HepG2 (cell line): ENCODE measurements around the gene DRAXIN. TPM values are rescaled to one million over a fixed set of nuclear protein-coding genes. Genes with fewer than 3 reads are reported as not detected.

Experiments
- ATAC-seq: fragments of 200-7000 bp; cut with Tn5 transposase; 3 replicates; pipeline ENCODE4 v1.9.1; 2020; ENCODE audit warnings: mild to moderate bottlenecking, moderate library complexity
- BruUV-seq: library from RNA; stranded (reverse); fragments of 400-500 nt; replicated peaks from 2 replicates; lab custom pipeline; 2021; lab: Mats Ljungman, UMichigan
- CTCF ChIA-PET: fragments of 300-600 bp; formaldehyde crosslinking; extraction: SDS; loops from one replicate; lab custom pipeline; 2021; ENCODE audit warnings: low total read pairs, inconsistent platforms, low intra/inter-chr PET ratio; lab: Yijun Ruan, JAX
- POLR2A ChIA-PET: fragments of 350-600 bp; sonication (Branson Sonifier 250); formaldehyde crosslinking; loops from one replicate; lab custom pipeline; 2020; ENCODE audit warnings: antibody characterized with exemption, inconsistent platforms; lab: Yijun Ruan, JAX
- DNase-seq: peaks from one replicate; pipeline ENCODE4 v3.0.0-alpha.2; 2015; ENCODE audit warnings: low spot score
- FAIRE-seq: peaks from 3 replicates; lab custom pipeline; 2011; peaks lifted over from hg19 to GRCh38; lab: Jason Lieb, UNC
- H2AFZ ChIP-seq: one replicate; pipeline ENCODE4 v1.6.1; 2011; ENCODE audit warnings: low read length, inconsistent platforms
- H3K27ac ChIP-seq: fragments of 300-600 bp; 3 replicates; pipeline ENCODE4 v1.8.0; 2011; ENCODE audit warnings: mixed run types, mild to moderate bottlenecking, mixed read lengths, low read length, inconsistent platforms; ENCODE audit not compliant: insufficient read depth; ENCODE audit errors: extremely low read length
- H3K27me3 ChIP-seq, 2 experiments: fragments of 200-600 bp in 1 of 2; 2 replicates in 1 of 2; 3 replicates in 1 of 2; pipeline versions ENCODE4 v1.6.0 to v1.8.0; 2011; ENCODE audit warnings: low read length in 2 of 2, mild to moderate bottlenecking in 2 of 2, moderate library complexity in 2 of 2, inconsistent platforms in 1 of 2; ENCODE audit not compliant: insufficient read depth in 2 of 2, control insufficient read depth in 1 of 2
- H3K36me3 ChIP-seq, 2 experiments: fragments of 200-600 bp in 1 of 2; replicated peaks in 1 of 2; 2 replicates in 1 of 2; 3 replicates in 1 of 2; pipeline versions ENCODE4 v1.5.1 to v1.8.0; 2011; ENCODE audit warnings: low read length in 2 of 2, inconsistent platforms in 1 of 2; ENCODE audit not compliant: insufficient read depth in 2 of 2, control insufficient read depth in 1 of 2
- H3K4me1 ChIP-seq: 2 replicates; pipeline ENCODE4 v1.5.1; 2012; ENCODE audit warnings: low read length, inconsistent platforms; ENCODE audit not compliant: insufficient read depth
- H3K4me2 ChIP-seq: 2 replicates; pipeline ENCODE4 v1.6.0; 2011; ENCODE audit warnings: low read depth, low read length, inconsistent platforms
- H3K4me3 ChIP-seq, 3 experiments: fragments of 200-600 bp in 1 of 3; sonication (generic), shearing (Covaris generic) in 1 of 3; replicated peaks in 1 of 3; 2 replicates each; pipeline ENCODE4 v1.5.1; 2011 to 2016; ENCODE audit warnings: low read length in 3 of 3, inconsistent platforms in 2 of 3, low read depth in 2 of 3, mild to moderate bottlenecking in 2 of 3, control low read depth in 1 of 3, mixed read lengths in 1 of 3; ENCODE audit not compliant: insufficient read depth in 1 of 3
- H3K79me2 ChIP-seq: one replicate; pipeline ENCODE4 v1.6.1; 2011; ENCODE audit warnings: low read length, inconsistent platforms; ENCODE audit not compliant: insufficient read depth
- H3K9ac ChIP-seq: 2 replicates; pipeline ENCODE4 v1.6.0; 2011; ENCODE audit warnings: mild to moderate bottlenecking, low read depth, low read length, inconsistent platforms; ENCODE audit not compliant: insufficient read depth
- H3K9me3 ChIP-seq: 2 replicates; pipeline ENCODE4 v1.5.1; 2012; ENCODE audit warnings: mild to moderate bottlenecking, low read length
- H4K20me1 ChIP-seq: 2 replicates; pipeline ENCODE4 v1.6.0; 2011; ENCODE audit warnings: inconsistent platforms, mild to moderate bottlenecking, low read length, moderate library complexity; ENCODE audit not compliant: insufficient read depth
- ARNT2 ChIP-seq: sonication (generic); formaldehyde crosslinking; IDR thresholded peaks from 2 replicates; pipeline ENCODE4 v1.8.0; 2022; ENCODE audit warnings: mild to moderate bottlenecking, low read depth, missing genetic modification reagents, moderate library complexity
- CBX2 ChIP-seq, 2 experiments: fragments of 200-600 bp in 1 of 2; sonication (generic); formaldehyde crosslinking in 1 of 2; IDR thresholded peaks; 2 replicates each; pipeline versions ENCODE4 v1.7.0 to v1.8.1; 2018 to 2022; ENCODE audit warnings: low read depth in 2 of 2, low read length in 1 of 2, mild to moderate bottlenecking in 1 of 2, missing genetic modification reagents in 1 of 2
- IRX3 ChIP-seq: sonication (generic); formaldehyde crosslinking; IDR thresholded peaks from 2 replicates; pipeline ENCODE4 v1.8.1; 2023; ENCODE audit warnings: mild to moderate bottlenecking, low read depth, missing genetic modification reagents, borderline replicate concordance
- ZFP41 ChIP-seq: sonication (generic); formaldehyde crosslinking; IDR thresholded peaks from 2 replicates; pipeline ENCODE4 v1.4.0; 2020; ENCODE audit warnings: mild to moderate bottlenecking, missing genetic modification reagents, borderline replicate concordance
- ZFP82 ChIP-seq: sonication (generic); formaldehyde crosslinking; IDR thresholded peaks from 2 replicates; pipeline ENCODE4 v1.5.1; 2020; ENCODE audit warnings: mild to moderate bottlenecking, missing genetic modification reagents, borderline replicate concordance
- ZNF253 ChIP-seq: sonication (generic); formaldehyde crosslinking; IDR thresholded peaks from 2 replicates; pipeline ENCODE4 v1.8.0; 2022; ENCODE audit warnings: mild to moderate bottlenecking, missing genetic modification reagents, borderline replicate concordance
- ZNF274 ChIP-seq: sonication (generic); formaldehyde crosslinking; IDR thresholded peaks from 2 replicates; pipeline ENCODE4 v1.5.1; 2020; ENCODE audit warnings: mild to moderate bottlenecking, missing genetic modification reagents
- ZNF343 ChIP-seq: sonication (generic); formaldehyde crosslinking; IDR thresholded peaks from 2 replicates; pipeline ENCODE4 v1.4.0; 2020; ENCODE audit warnings: mild to moderate bottlenecking, missing genetic modification reagents
- ZNF619 ChIP-seq: sonication (generic); formaldehyde crosslinking; IDR thresholded peaks from 2 replicates; pipeline ENCODE4 v1.4.0; 2020; ENCODE audit warnings: mild to moderate bottlenecking, missing genetic modification reagents
- ZNF761 ChIP-seq: sonication (generic); formaldehyde crosslinking; conservative IDR thresholded peaks from 2 replicates; pipeline ENCODE4 v1.4.0; 2020; ENCODE audit warnings: mild to moderate bottlenecking, missing genetic modification reagents
- ZNF777 ChIP-seq: sonication (generic); formaldehyde crosslinking; IDR thresholded peaks from 2 replicates; pipeline ENCODE4 v1.4.0; 2020; ENCODE audit warnings: missing genetic modification reagents
- WGBS: methylation state at CpG from one replicate; pipeline ENCODE4 v1.1.6; 2017; ENCODE audit warnings: low lambda C conversion rate; 5-methylcytosine and 5-hydroxymethylcytosine counted together
- in situ Hi-C: cut with HindIII; loops from 2 replicates; pipeline ENCODE4 v1.10.0; 2017; ENCODE audit warnings: low pct_unique_long_range_greater_than_20kb; ENCODE audit not compliant: extremely low pct_ligation_motif_present
- intact Hi-C: fragments of 100-400 bp; cut with micrococcal nuclease; formaldehyde crosslinking; loops from one replicate; pipeline ENCODE4 v1.10.0; 2022; ENCODE audit not compliant: unreplicated experiment
- polyA plus RNA-seq, 8 experiments: library from polyadenylated mRNA; depleted of rRNA in 3 of 8; stranded (reverse) in 7 of 8; unstranded in 1 of 8; fragments of >200 nt; fragmentation: Illumina TruSeq in 4 of 8; extraction: Trizol in 4 of 8; gene quantifications; 2 replicates each; pipeline versions ENCODE4 v1.2.1 to v1.2.3, GENCODE V29; 2011 to 2016; ENCODE audit warnings: low read depth in 4 of 8, missing spikeins in 1 of 8, mixed read lengths in 1 of 8; ENCODE audit not compliant: insufficient read depth in 1 of 8
- total RNA-seq, 5 experiments: library from RNA; depleted of rRNA; stranded (reverse); fragments of >200 nt; fragmentation: Illumina TruSeq; extraction: Trizol; gene quantifications; 2 replicates each; pipeline ENCODE4 v1.2.3, GENCODE V29; 2016; ENCODE audit warnings: low read depth in 1 of 5
- TF ChIP-seq, protein P1 (sequence below): sonication (generic); formaldehyde crosslinking; IDR thresholded peaks from 2 replicates; pipeline ENCODE4 v1.4.0; 2020; ENCODE audit warnings: mild to moderate bottlenecking, missing genetic modification reagents
- TF ChIP-seq, protein P2 (sequence below): sonication (generic); formaldehyde crosslinking; IDR thresholded peaks from 2 replicates; pipeline ENCODE4 v1.4.0; 2020; ENCODE audit warnings: missing genetic modification reagents

Gene DRAXIN
- total and polyA plus RNA-seq, 2 of the 13 experiments (the other 11 are each of a cell fraction or from before 2014, with no cell fraction given) = 0.02 TPM; not detected in 1

DNA sequence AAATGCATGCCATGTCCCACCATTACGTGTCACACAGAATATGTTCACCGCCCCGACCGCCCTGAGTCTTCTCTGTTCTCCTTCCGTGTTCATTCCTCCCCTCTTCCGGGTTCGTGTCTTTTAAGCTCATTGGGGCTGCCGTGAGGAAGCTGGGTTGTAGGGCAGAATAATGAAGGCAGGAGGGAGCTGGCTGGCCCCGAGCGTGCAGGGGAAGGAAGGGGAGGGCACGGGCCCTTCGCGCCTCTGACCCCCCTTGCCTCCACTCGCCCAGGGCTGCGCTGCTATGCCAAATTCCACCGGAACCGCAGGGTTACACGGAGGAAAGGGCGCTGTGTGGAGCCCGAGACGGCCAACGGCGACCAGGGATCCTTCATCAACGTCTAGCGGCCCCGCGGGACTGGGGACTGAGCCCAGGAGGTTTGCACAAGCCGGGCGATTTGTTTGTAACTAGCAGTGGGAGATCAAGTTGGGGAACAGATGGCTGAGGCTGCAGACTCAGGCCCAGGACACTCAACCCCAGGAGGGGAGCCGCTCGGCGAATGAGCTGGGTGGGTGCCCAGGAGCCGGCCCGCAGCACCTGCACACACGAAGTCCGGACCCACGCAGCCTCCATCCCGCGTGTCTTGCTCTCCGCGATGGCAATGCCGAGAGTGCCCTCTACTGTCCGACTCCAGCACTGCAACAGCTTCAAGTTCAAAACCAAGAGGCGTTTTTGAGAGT lies 28.0 kb downstream of the DRAXIN start:
- in situ Hi-C loops = loop anchor here (5.0 to 10.0 kb wide), 2 partner anchors 57 to 245 kb away; partner anchors contain the start of genes DISP3 and FBXO6
- 10% methylated on average over 42 of the region's 44 CpGs for WGBS
- Histone ChIP-seq H3K4me1 (peaks cover 11% of the 10 kb centered on the region), H3K9me3 (no peaks in the 10 kb centered on the region), H3K27ac (no peak overlapping the region), H3K36me3 (no peaks in the 10 kb centered on the region), H3K79me2 (no peaks in the 10 kb centered on the region), H4K20me1 (no peaks in the 10 kb centered on the region), H3K4me3 (peak overlapping the region; percentile 44 to 72 (median 46); a peak in 5 of 6 replicates), H3K9ac (no peak overlapping the region), H3K27me3 (peaks cover 6 to 40% of the 10 kb centered on the region in 2 experiments; a peak in 4 of 5 replicates), H2AFZ (no peak overlapping the region), H3K4me2 (peak overlapping the region; percentile 95)
- BruUV-seq = no TSS peak
- ATAC-seq (peak; percentile 68), DNase-seq (no peak), FAIRE-seq (peak; percentile 80)
- ChIA-PET CTCF (interaction anchor here (0.7 to 1.8 kb wide), 4 partner anchors 55 to 241 kb away, joined by 3 to 15 read pairs (median 6); partner anchors contain the start of genes DISP3 and FBXO6), POLR2A (interaction anchor here (1.5 to 2.1 kb wide), 5 partner anchors 12 to 66 kb away, joined by 4 to 9 read pairs (median 7); partner anchors contain the start of genes AGTRAP and FBXO6)
- intact Hi-C loops = loop anchor here (1.0 to 5.0 kb wide), 2 partner anchors 55 to 67 kb away; partner anchors contain the start of genes FBXO2, FBXO44 and FBXO6
- 0 out of 2 replicates have a peak, but pooled peaks have one; percentile 40 for TF ChIP-seq ZNF761 (CRISPR knock-in tag)
- no peak for TF ChIP-seq ZNF253 (CRISPR knock-in tag)
- peak; percentile 51 for TF ChIP-seq ZNF777 (CRISPR knock-in tag)
- 0 out of 2 replicates have a peak, but pooled peaks have one; percentile 34 for TF ChIP-seq ZNF274 (CRISPR knock-in tag)
- 0 out of 2 replicates have a peak, but pooled peaks have one; percentile 48 for TF ChIP-seq ZFP41 (CRISPR knock-in tag)
- TF ChIP-seq ZNF343 = 0 out of 2 replicates have a peak, but pooled peaks have one; percentile 32
- TF ChIP-seq, protein P1, sequence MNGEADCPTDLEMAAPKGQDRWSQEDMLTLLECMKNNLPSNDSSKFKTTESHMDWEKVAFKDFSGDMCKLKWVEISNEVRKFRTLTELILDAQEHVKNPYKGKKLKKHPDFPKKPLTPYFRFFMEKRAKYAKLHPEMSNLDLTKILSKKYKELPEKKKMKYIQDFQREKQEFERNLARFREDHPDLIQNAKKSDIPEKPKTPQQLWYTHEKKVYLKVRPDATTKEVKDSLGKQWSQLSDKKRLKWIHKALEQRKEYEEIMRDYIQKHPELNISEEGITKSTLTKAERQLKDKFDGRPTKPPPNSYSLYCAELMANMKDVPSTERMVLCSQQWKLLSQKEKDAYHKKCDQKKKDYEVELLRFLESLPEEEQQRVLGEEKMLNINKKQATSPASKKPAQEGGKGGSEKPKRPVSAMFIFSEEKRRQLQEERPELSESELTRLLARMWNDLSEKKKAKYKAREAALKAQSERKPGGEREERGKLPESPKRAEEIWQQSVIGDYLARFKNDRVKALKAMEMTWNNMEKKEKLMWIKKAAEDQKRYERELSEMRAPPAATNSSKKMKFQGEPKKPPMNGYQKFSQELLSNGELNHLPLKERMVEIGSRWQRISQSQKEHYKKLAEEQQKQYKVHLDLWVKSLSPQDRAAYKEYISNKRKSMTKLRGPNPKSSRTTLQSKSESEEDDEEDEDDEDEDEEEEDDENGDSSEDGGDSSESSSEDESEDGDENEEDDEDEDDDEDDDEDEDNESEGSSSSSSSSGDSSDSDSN (CRISPR knock-in tag) = peak; percentile 33; the same call in 1 of the 2 replicates
- no peak for TF ChIP-seq ZFP82 (CRISPR knock-in tag)
- peak; percentile 55; the same call in 1 of the 2 replicates for TF ChIP-seq ARNT2 (CRISPR knock-in tag)
- peak; percentile 17; the same call in 1 of the 2 replicates for TF ChIP-seq ZNF619 (CRISPR knock-in tag)
- TF ChIP-seq IRX3 (CRISPR knock-in tag) = no peak
- TF ChIP-seq, protein P2, sequence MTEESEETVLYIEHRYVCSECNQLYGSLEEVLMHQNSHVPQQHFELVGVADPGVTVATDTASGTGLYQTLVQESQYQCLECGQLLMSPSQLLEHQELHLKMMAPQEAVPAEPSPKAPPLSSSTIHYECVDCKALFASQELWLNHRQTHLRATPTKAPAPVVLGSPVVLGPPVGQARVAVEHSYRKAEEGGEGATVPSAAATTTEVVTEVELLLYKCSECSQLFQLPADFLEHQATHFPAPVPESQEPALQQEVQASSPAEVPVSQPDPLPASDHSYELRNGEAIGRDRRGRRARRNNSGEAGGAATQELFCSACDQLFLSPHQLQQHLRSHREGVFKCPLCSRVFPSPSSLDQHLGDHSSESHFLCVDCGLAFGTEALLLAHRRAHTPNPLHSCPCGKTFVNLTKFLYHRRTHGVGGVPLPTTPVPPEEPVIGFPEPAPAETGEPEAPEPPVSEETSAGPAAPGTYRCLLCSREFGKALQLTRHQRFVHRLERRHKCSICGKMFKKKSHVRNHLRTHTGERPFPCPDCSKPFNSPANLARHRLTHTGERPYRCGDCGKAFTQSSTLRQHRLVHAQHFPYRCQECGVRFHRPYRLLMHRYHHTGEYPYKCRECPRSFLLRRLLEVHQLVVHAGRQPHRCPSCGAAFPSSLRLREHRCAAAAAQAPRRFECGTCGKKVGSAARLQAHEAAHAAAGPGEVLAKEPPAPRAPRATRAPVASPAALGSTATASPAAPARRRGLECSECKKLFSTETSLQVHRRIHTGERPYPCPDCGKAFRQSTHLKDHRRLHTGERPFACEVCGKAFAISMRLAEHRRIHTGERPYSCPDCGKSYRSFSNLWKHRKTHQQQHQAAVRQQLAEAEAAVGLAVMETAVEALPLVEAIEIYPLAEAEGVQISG (CRISPR knock-in tag) = peak; percentile 41; the same call in 1 of the 2 replicates
- no peak for TF ChIP-seq CBX2 (IDR thresholded peaks at IDR 0.05; ENCODE audit: low read depth, low read length)
- 0 out of 2 replicates have a peak, but pooled peaks have one; percentile 38 for TF ChIP-seq CBX2 (CRISPR knock-in tag; IDR thresholded peaks at IDR 0.05; ENCODE audit: low read depth)
